PC-9 (cell line): ENCODE data around the gene MTHFSD. TPM values are rescaled to one million over a fixed set of nuclear protein-coding genes. Genes with fewer than 3 reads are reported as not detected.

Experiments
- BruUV-seq: library from RNA; stranded (reverse); fragments of 400-500 nt; replicated peaks from 2 replicates; lab custom pipeline; 2021; lab: Mats Ljungman, UMichigan
- CTCF ChIA-PET: fragments of 300-600 bp; sonication (Branson Sonifier 250); formaldehyde crosslinking; loops from one replicate; lab custom pipeline; 2022; ENCODE audit warnings: antibody characterized with exemption; lab: Charles Lee
- POLR2A ChIA-PET: fragments of 300-600 bp; sonication (Branson Sonifier 250); formaldehyde crosslinking; loops from one replicate; lab custom pipeline; 2022; ENCODE audit warnings: antibody characterized with exemption; ENCODE audit not compliant: unreplicated experiment; lab: Charles Lee
- DNase-seq, 2 experiments: peaks; one replicate each; pipeline versions ENCODE4 v3.0.0 to v3.0.0-alpha.2; 2015 to 2022; ENCODE audit warnings: mixed read lengths in 1 of 2
- H2AFZ ChIP-seq: fragments of 200-600 bp; sonication (generic); 2 replicates; pipeline ENCODE4 v1.8.1; 2017; ENCODE audit warnings: antibody characterized with exemption
- H3F3A ChIP-seq: fragments of 200-600 bp; sonication (generic); 2 replicates; pipeline ENCODE4 v1.8.1; 2017; ENCODE audit warnings: antibody characterized with exemption, mild to moderate bottlenecking, low read depth; ENCODE audit not compliant: insufficient read depth
- H3K27ac ChIP-seq: fragments of 200-600 bp; sonication (generic); 2 replicates; pipeline ENCODE4 v1.6.1; 2016; ENCODE audit warnings: mixed run types
- H3K27me3 ChIP-seq: fragments of 200-600 bp; sonication (generic); 2 replicates; pipeline ENCODE4 v1.6.1; 2016; ENCODE audit warnings: low read depth, mixed run types; ENCODE audit not compliant: insufficient read depth
- H3K36me3 ChIP-seq: fragments of 200-600 bp; sonication (generic); 2 replicates; pipeline ENCODE4 v1.6.1; 2016; ENCODE audit warnings: low read depth, mixed run types
- H3K4me1 ChIP-seq: fragments of 200-600 bp; sonication (generic); replicated peaks from 2 replicates; pipeline ENCODE4 v1.6.1; 2016; ENCODE audit warnings: mixed run types; ENCODE audit not compliant: insufficient read depth
- H3K4me2 ChIP-seq: fragments of 200-600 bp; sonication (generic); 2 replicates; pipeline ENCODE4 v1.6.1; 2017; ENCODE audit warnings: mixed run types
- H3K4me3 ChIP-seq: fragments of 200-600 bp; sonication (generic); 2 replicates; pipeline ENCODE4 v1.6.1; 2016; ENCODE audit warnings: mixed run types
- H3K79me2 ChIP-seq: fragments of 200-600 bp; sonication (generic); 2 replicates; pipeline ENCODE4 v1.6.1; 2017; ENCODE audit warnings: low read depth, mixed run types
- H3K9me2 ChIP-seq: fragments of 200-600 bp; sonication (generic); 2 replicates; pipeline ENCODE4 v1.8.1; 2017; ENCODE audit warnings: mild to moderate bottlenecking; ENCODE audit not compliant: insufficient read depth
- H3K9me3 ChIP-seq: fragments of 200-600 bp; sonication (generic); 2 replicates; pipeline ENCODE4 v1.8.1; 2016; ENCODE audit warnings: low read depth; ENCODE audit not compliant: insufficient read depth
- H4K20me1 ChIP-seq: fragments of 200-600 bp; sonication (generic); 2 replicates; pipeline ENCODE4 v1.8.1; 2017; ENCODE audit not compliant: insufficient read depth
- CTCF ChIP-seq: fragments of 200-600 bp; sonication (generic); conservative IDR thresholded peaks from 2 replicates; pipeline ENCODE4 v1.6.1; 2017; ENCODE audit warnings: mixed run types, antibody characterized with exemption, mild to moderate bottlenecking, moderate library complexity
- EZH2 ChIP-seq: fragments of 200-600 bp; sonication (generic); IDR thresholded peaks from 2 replicates; pipeline ENCODE4 v1.8.0; 2017; ENCODE audit warnings: antibody characterized with exemption, low read depth
- intact Hi-C: fragments of 100-400 bp; cut with micrococcal nuclease; formaldehyde crosslinking; loops from one replicate; pipeline ENCODE4 v1.10.0; 2022; ENCODE audit not compliant: unreplicated experiment
- total RNA-seq: library from RNA; stranded (reverse); gene quantifications from 2 replicates; pipeline ENCODE4 v1.2.3, GENCODE V29; 2021

The MTHFSD gene
- total RNA-seq, 1 experiment from 2014 or later, result 25.7 TPM

- no peak overlapping the region for H2AFZ ChIP-seq
- H3K4me2 ChIP-seq, result no peak overlapping the region
- H3K9me3 ChIP-seq, result no peaks in the 10 kb centered on the region
- ChIA-PET CTCF (no interaction called here), POLR2A (no interaction called here)
- H3K27me3 ChIP-seq, result peaks cover 72% of the 10 kb centered on the region
- BruUV-seq, result no TSS peak
- TF ChIP-seq CTCF, result no peak
- TF ChIP-seq EZH2, result no peak
- H3K4me1 ChIP-seq, result no peaks in the 10 kb centered on the region
- no peak overlapping the region for H3K4me3 ChIP-seq
- H3K27ac ChIP-seq, result no peak overlapping the region
- H4K20me1 ChIP-seq, result no peaks in the 10 kb centered on the region
- no peaks in the 10 kb centered on the region for H3F3A ChIP-seq
- H3K79me2 ChIP-seq, result no peaks in the 10 kb centered on the region
- DNase-seq, result no peak
- no peaks in the 10 kb centered on the region for H3K9me2 ChIP-seq
- H3K36me3 ChIP-seq, result no peaks in the 10 kb centered on the region
- intact Hi-C loops, result no loop called here
These were observed 31.0 kb upstream of the MTHFSD start for GRCh38 chr16:86585821-86586611.

GRCh38 chr16:86584726-86585721, 30.0 kb upstream of the MTHFSD start:
- Histone ChIP-seq H3F3A (no peaks in the 10 kb centered on the region), H4K20me1 (no peaks in the 10 kb centered on the region), H3K4me3 (no peak overlapping the region), H3K27me3 (peaks cover 72% of the 10 kb centered on the region), H3K36me3 (no peaks in the 10 kb centered on the region), H3K9me3 (no peaks in the 10 kb centered on the region), H3K79me2 (no peaks in the 10 kb centered on the region), H3K4me1 (no peaks in the 10 kb centered on the region), H3K27ac (no peak overlapping the region), H2AFZ (no peak overlapping the region), H3K9me2 (no peaks in the 10 kb centered on the region), H3K4me2 (no peak overlapping the region)
- no TSS peak for BruUV-seq
- POLR2A ChIA-PET, result no interaction called here
- TF ChIP-seq EZH2 (no peak), CTCF (no peak)
- CTCF ChIA-PET, result no interaction called here
- intact Hi-C loops, result no loop called here
- no peak for DNase-seq

GRCh38 chr16:86584071-86584685, 29.1 kb upstream of the MTHFSD start:
- ChIA-PET POLR2A (no interaction called here), CTCF (no interaction called here)
- H3K4me2 ChIP-seq, result no peak overlapping the region
- H3K36me3 ChIP-seq, result no peaks in the 10 kb centered on the region
- H3K4me1 ChIP-seq, result no peaks in the 10 kb centered on the region
- no TSS peak for BruUV-seq
- intact Hi-C loops, result no loop called here
- H2AFZ ChIP-seq, result no peak overlapping the region
- DNase-seq, result no peak
- H3K79me2 ChIP-seq, result no peaks in the 10 kb centered on the region
- H4K20me1 ChIP-seq, result no peaks in the 10 kb centered on the region
- no peak overlapping the region for H3K27ac ChIP-seq
- peaks cover 74% of the 10 kb centered on the region for H3K27me3 ChIP-seq
- no peak for TF ChIP-seq EZH2
- no peak for TF ChIP-seq CTCF
- H3K9me2 ChIP-seq, result no peaks in the 10 kb centered on the region
- no peaks in the 10 kb centered on the region for H3F3A ChIP-seq
- no peak overlapping the region for H3K4me3 ChIP-seq
- no peaks in the 10 kb centered on the region for H3K9me3 ChIP-seq
